ENCODE data around the gene CLEC18B. TPM values are rescaled to one million over a fixed set of nuclear protein-coding genes. Genes with fewer than 3 reads are reported as not detected.
A peak's percentile ranks its signal among the peaks of the same experiment; 100 is the strongest.
"Not testable (repeated sequence)": the region's sequence is repeated elsewhere in the genome, so short reads cannot be mapped to it uniquely, and the experiment has no call there.

The CLEC18B gene
- total and polyA plus RNA-seq, 4 donors: 0.21 to 1.3 (median 0.43) TPM; not detected in 1

- H3K27ac ChIP-seq (ENCODE audit: low read depth in 1 of 2, low read length in 2 of 2); H3K9me3 ChIP-seq (ENCODE audit: control insufficient read depth in 4 of 4, low read length in 3 of 4); H3K27me3 ChIP-seq (ENCODE audit: control insufficient read depth in 4 of 4, insufficient read depth in 4 of 4, low read length in 3 of 4); H3K36me3 ChIP-seq (ENCODE audit: control insufficient read depth in 4 of 4, insufficient read depth in 3 of 4, low read depth in 1 of 4, low read length in 3 of 4); H3K4me3 ChIP-seq (ENCODE audit: low read depth in 1 of 3, low read length in 3 of 3); DNase-seq (ENCODE audit: low spot score); H3K9ac ChIP-seq (ENCODE audit: low read depth in 1 of 2, low read length in 2 of 2): not testable (repeated sequence)
- 90% methylated on average over 20 of the region's 20 CpGs for WGBS
- peaks cover 2 to 12% (median 10%) of the 10 kb centered on the region in 4 donors for H3K4me1 ChIP-seq (ENCODE audit: control insufficient read depth in 4 of 4, insufficient read depth in 4 of 4, low read length in 3 of 4)
Measured at GRCh38 chr16:74370338-74371135, 50.7 kb downstream of the CLEC18B start.

- DNase-seq (ENCODE audit: low spot score): peak; percentile 95
- peak overlapping the region; percentile 63 to 74 for H3K9ac ChIP-seq (ENCODE audit: low read depth in 1 of 2, low read length in 2 of 2)
- TF ChIP-seq GABPA (IDR thresholded peaks at IDR 0.05 in 1 of 2, conservative IDR thresholded peaks at IDR 0.05 in 1 of 2): peak in 1 of 2 donors; percentile 75
- peak in 1 of 2 donors; percentile 5 for TF ChIP-seq RXRA (IDR thresholded peaks at IDR 0.05)
- TF ChIP-seq EGR1 (IDR thresholded peaks at IDR 0.05; ENCODE audit: low read depth in 2 of 2): peak; percentile 10 to 57
- peak; percentile 66 for TF ChIP-seq ZBTB33 (IDR thresholded peaks at IDR 0.05)
- not testable (repeated sequence) for H3K9me3 ChIP-seq (ENCODE audit: control insufficient read depth in 4 of 4, low read length in 3 of 4); H3K36me3 ChIP-seq (ENCODE audit: control insufficient read depth in 4 of 4, insufficient read depth in 3 of 4, low read depth in 1 of 4, low read length in 3 of 4); H3K27me3 ChIP-seq (ENCODE audit: control insufficient read depth in 4 of 4, insufficient read depth in 4 of 4, low read length in 3 of 4)
- H3K4me3 ChIP-seq (ENCODE audit: low read depth in 1 of 3, low read length in 3 of 3): peak overlapping the region; percentile 72 to 89 (median 78)
- peaks cover 2 to 12% (median 10%) of the 10 kb centered on the region in 4 donors for H3K4me1 ChIP-seq (ENCODE audit: control insufficient read depth in 4 of 4, insufficient read depth in 4 of 4, low read length in 3 of 4)
- under 1% methylated on average over 66 of the region's 81 CpGs for WGBS
- peak overlapping the region; percentile 76 to 78 for H3K27ac ChIP-seq (ENCODE audit: low read depth in 1 of 2, low read length in 2 of 2)
Measured at GRCh38 chr16:74368002-74368911, 53.0 kb downstream of the CLEC18B start.

GRCh38 chr16:74367469-74368001 lies 53.7 kb downstream of the CLEC18B start:
- H3K27me3 ChIP-seq (ENCODE audit: control insufficient read depth in 4 of 4, insufficient read depth in 4 of 4, low read length in 3 of 4); H3K36me3 ChIP-seq (ENCODE audit: control insufficient read depth in 4 of 4, insufficient read depth in 3 of 4, low read depth in 1 of 4, low read length in 3 of 4); H3K9me3 ChIP-seq (ENCODE audit: control insufficient read depth in 4 of 4, low read length in 3 of 4): not testable (repeated sequence)
- 1% methylated on average over 35 of the region's 35 CpGs for WGBS
- peak; percentile 56 for DNase-seq (ENCODE audit: low spot score)
- H3K27ac ChIP-seq (ENCODE audit: low read depth in 1 of 2, low read length in 2 of 2): peak overlapping the region; percentile 75 to 78
- peak overlapping the region; percentile 63 to 74 for H3K9ac ChIP-seq (ENCODE audit: low read depth in 1 of 2, low read length in 2 of 2)
- peaks cover 2 to 12% (median 10%) of the 10 kb centered on the region in 4 donors for H3K4me1 ChIP-seq (ENCODE audit: control insufficient read depth in 4 of 4, insufficient read depth in 4 of 4, low read length in 3 of 4)
- peak overlapping the region; percentile 72 to 89 (median 78) for H3K4me3 ChIP-seq (ENCODE audit: low read depth in 1 of 3, low read length in 3 of 3)

- not testable (repeated sequence) for DNase-seq (ENCODE audit: low spot score); H3K4me3 ChIP-seq (ENCODE audit: low read depth in 1 of 3, low read length in 3 of 3); H3K9ac ChIP-seq (ENCODE audit: low read depth in 1 of 2, low read length in 2 of 2); H3K27ac ChIP-seq (ENCODE audit: low read depth in 1 of 2, low read length in 2 of 2); H3K4me1 ChIP-seq (ENCODE audit: control insufficient read depth in 4 of 4, insufficient read depth in 4 of 4, low read length in 3 of 4); H3K27me3 ChIP-seq (ENCODE audit: control insufficient read depth in 4 of 4, insufficient read depth in 4 of 4, low read length in 3 of 4); H3K9me3 ChIP-seq (ENCODE audit: control insufficient read depth in 4 of 4, low read length in 3 of 4)
- 88% methylated on average over 10 of the region's 15 CpGs for WGBS
- peaks cover 4 to 17% (median 7%) of the 10 kb centered on the region in 4 donors for H3K36me3 ChIP-seq (ENCODE audit: control insufficient read depth in 4 of 4, insufficient read depth in 3 of 4, low read depth in 1 of 4, low read length in 3 of 4)
Measured at GRCh38 chr16:74361646-74362610, 59.4 kb downstream of the CLEC18B start.

Small RNA genes lying within 50 kb of the gene (small RNA-seq; reads per million reads assigned to genes)
- not detected for gene AC009053.4
- gene RF00019: not detected
- not detected for gene RNU6-237P

Other genes with a start within 250 kb of the CLEC18B start
- gene PSMD7, start 124.7 kb downstream of the CLEC18B start, total RNA-seq: 10 to 100 TPM; 33.7 to 60.5 TPM
- gene PSMD7, start 124.7 kb downstream of the CLEC18B start, polyA plus RNA-seq: 10 to 100 TPM; 61.3 to 84.9 TPM
- 1 to 10 TPM in 1 of 2 donors, under 1 TPM in 1; 0.98 to 4.4 TPM for gene NPIPB15, start 45.2 kb downstream of the CLEC18B start, total RNA-seq
- gene NPIPB15, start 45.2 kb downstream of the CLEC18B start, polyA plus RNA-seq: 1 to 10 TPM; 1.8 to 7.1 TPM
- gene GLG1, start 185.6 kb upstream of the CLEC18B start, total RNA-seq: 10 to 100 TPM; 70.7 to 71.5 TPM
- gene GLG1, start 185.6 kb upstream of the CLEC18B start, polyA plus RNA-seq: 10 to 100 TPM; 22.2 to 25.1 TPM
- 10 to 100 TPM; 14.5 to 21.8 TPM for gene RFWD3, start 245.4 kb upstream of the CLEC18B start, total RNA-seq
- 1 to 10 TPM; 2.4 to 3.6 TPM for gene RFWD3, start 245.4 kb upstream of the CLEC18B start, polyA plus RNA-seq

All from liver (tissue), 10 donors.